ENCODE data around the gene OSM. TPM values are rescaled to one million over a fixed set of nuclear protein-coding genes. Genes with fewer than 3 reads are reported as not detected.

The OSM gene
- total RNA-seq: not detected in 2 replicates

DNA sequence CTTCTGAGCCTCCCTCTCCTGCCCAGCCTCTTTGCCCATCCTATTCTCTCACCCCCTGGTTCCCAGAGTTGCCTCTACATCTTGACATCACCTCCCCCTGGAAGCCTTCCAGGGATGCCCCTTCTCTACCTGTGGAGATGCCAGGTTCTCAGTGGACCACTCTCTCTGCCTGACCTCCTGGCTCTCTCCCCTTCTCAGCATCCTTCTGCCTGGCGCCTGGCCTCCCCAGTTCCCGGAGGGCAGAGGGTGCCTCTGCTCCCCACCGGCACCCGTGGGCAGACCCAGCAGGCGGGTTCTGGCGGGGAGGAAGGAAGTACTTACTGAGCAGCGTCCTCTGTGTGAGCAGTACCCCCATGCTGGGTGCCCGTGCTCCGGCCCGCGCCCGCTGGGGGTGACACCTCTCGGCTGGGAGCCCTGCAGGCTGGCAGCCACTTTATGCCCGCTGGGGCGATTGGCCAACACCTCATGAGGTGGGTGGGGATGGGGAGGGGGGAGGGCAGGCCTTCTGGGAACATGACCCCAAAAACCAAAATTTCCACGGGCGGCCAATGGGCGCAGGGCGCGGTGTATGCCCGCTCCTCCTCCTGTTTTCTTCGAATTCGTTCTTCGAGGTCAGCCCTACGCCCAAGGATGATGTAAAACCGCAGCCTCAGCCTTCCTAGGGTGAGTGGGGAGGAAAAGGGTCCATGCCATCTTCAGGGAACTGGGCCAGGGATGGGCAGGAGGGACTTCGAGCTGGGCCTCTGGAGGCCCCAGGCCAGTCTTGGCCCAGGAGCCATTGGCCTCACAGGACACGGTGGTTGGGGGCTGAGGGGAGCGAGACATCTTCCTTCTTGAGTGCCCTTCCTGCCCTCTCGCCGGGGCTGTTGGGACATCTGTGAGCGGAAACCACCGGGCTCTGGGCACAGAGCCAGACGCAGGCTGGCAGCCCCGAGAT is at the start of gene OSM:
OSM (minus strand) TSS at position 407 of the 937 bp plus-strand sequence; CDS start at position 355, 52 bp downstream.
- no peak for DNase-seq (ENCODE audit: extremely low read depth, low read depth, low spot score)

DNA sequence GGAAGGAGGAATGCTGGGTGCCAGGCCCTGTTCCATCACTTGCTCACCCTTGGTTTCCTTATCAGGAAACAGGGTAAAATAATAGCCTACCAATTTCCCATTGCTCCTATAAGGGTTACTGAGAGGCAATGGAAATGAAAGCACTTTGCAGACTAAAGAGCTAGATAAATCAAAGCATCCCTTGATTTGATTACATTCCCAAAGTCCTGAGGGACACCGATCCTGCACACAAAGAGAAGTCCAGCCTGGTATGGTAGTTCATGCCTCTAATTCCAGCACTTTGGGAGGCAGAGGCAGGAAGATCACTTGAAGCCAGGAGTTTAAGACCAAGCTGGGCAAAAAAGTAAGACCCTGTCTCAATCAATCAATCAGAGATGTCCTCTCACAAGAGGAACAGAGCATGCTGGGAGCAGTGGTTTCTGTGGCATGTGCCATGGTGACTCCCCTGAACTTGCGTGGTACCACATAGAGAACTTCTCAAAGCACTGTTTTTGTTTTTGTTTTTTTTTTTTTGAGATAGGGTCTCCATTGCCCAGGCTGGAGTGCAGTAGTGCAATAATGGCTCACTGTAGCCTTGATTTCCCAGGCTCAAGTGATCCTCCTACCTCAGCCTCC is 49.4 kb upstream of the OSM start:
- DNase-seq (ENCODE audit: extremely low read depth, low read depth, low spot score): no peak

DNA sequence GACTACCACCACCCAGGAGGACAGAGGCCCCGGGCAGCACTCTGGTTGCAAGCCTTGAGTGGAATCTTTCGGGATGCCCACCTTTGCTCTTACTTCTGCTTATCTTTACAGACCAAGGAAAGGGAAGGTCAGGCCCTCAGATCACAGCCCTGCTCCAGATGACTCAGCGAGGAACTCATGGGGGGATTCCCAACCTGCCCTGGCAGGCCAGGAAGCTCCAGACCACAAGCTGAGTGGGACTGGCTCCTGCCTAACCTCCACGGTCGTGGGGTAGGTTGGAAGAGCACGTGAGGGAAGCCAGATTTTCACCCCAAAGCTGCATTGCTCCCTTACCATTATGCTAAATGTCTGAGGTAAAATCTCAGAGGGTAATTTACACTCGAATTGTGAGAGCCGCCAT is 48.3 kb upstream of the OSM start:
- no peak for DNase-seq (ENCODE audit: extremely low read depth, low read depth, low spot score)

DNA sequence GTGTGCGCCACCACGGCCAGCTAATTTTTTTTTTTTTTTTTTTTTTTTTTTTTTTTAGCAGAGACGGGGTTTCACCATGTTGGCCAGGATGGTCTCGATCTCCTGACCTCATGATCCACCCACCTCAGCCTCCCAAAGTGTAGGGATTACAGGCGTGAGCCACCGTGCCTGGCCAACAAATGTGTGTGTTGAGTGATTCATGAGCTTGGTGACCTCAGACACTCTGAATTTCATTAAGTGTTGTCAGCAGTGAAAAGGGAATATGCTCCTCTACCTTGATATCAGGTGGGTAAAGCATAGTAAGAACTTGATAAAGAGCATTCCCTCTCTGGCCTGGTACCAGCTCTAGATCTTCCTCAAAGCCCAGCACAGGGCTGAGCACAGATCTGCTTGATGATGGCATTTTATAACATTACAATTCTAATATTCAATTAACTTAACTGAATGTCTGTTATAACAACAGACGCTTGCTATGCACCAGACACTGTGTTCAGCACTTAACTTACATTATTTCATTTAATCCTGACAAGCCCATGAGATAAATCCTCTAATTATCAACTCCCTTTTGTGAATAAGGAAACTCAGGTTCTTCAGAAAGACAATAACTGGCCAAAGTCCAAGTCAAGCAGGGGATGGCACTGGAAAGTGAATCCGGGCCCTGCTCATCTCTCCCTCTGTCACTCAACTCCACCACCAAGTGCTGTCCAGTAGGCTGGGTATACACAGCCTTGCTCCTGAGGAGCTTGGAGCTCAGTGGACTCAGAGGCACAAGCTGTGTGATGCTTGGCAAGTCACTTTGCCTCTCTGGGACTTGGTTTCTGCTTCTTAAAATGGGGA is 47.1 kb upstream of the OSM start:
- no peak for DNase-seq (ENCODE audit: extremely low read depth, low read depth, low spot score)

GRCh38 chr22:30312053-30312452 is 45.4 kb upstream of the OSM start:
- DNase-seq (ENCODE audit: extremely low read depth, low read depth, low spot score): no peak

GRCh38 chr22:30310881-30311771 is 44.5 kb upstream of the OSM start:
- no peak for DNase-seq (ENCODE audit: extremely low read depth, low read depth, low spot score)

DNA sequence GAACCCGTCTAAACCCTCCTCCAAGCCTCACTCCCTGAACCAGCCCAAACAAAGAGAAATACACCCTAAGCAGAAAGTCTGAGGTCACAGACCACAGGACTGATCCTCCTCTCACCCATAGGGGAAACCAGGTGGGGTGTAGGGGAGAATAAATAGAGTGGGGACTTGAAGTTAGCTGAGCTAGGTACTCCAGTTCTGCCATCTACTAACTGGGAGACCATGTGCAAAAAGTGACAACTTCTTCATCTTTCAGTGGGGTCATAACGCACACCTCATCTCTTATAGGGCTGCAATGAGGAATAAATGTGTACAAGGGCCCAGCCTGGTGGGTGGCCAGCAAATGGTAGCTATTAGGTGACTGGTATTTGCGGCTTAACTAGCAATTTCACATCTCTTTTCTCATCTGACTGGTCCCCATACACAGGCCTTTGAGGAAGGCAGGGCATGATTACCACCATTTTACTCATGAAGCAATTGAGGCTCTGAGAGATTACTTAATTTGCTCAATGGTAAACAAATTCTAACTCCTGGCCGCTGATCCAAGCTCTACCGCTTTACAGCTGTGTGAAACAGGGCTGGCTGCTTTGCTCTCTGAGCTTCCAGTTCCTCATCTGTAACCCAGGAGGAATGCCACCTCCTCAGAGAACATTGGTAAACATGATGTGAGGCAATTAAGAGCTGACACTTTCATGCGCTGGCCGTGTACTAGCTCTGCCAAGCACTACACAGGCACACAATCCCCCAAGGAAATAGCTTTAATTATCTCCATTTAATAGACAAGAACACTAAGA is 43.5 kb upstream of the OSM start:
- no peak for DNase-seq (ENCODE audit: extremely low read depth, low read depth, low spot score)

- no peak for DNase-seq (ENCODE audit: extremely low read depth, low read depth, low spot score)
Observed at GRCh38 chr22:30308518-30309230, 42.0 kb upstream of the OSM start.

- DNase-seq (ENCODE audit: extremely low read depth, low read depth, low spot score): no peak
Observed at GRCh38 chr22:30308093-30308492, 41.4 kb upstream of the OSM start.

- DNase-seq (ENCODE audit: extremely low read depth, low read depth, low spot score): no peak
Observed at GRCh38 chr22:30307041-30307574, 40.5 kb upstream of the OSM start.

DNA sequence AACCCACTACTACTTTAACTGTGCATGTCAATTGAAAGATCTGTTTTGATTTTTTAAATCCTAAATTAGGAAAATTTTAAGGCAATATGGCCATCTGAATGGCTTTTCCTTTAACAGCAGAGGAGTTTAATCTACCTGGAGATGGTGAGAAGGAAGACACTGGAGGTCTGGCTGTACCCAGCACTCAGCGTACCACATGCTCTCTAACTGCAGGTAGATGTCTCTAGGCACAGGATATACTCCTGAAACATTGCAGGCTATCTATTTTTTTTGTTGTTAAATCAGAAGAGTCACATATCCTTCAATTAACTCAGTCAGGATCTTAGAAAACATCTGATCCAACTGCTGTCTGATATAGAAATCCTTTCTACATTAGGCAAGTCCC is 40.0 kb upstream of the OSM start:
- no peak for DNase-seq (ENCODE audit: extremely low read depth, low read depth, low spot score)

- no peak for DNase-seq (ENCODE audit: extremely low read depth, low read depth, low spot score)
Observed at GRCh38 chr22:30305906-30306626, 39.4 kb upstream of the OSM start.

- DNase-seq (ENCODE audit: extremely low read depth, low read depth, low spot score): no peak
Observed at GRCh38 chr22:30305519-30305905, 38.9 kb upstream of the OSM start.

GRCh38 chr22:30304495-30305244 is 38.0 kb upstream of the OSM start:
- no peak for DNase-seq (ENCODE audit: extremely low read depth, low read depth, low spot score)

DNA sequence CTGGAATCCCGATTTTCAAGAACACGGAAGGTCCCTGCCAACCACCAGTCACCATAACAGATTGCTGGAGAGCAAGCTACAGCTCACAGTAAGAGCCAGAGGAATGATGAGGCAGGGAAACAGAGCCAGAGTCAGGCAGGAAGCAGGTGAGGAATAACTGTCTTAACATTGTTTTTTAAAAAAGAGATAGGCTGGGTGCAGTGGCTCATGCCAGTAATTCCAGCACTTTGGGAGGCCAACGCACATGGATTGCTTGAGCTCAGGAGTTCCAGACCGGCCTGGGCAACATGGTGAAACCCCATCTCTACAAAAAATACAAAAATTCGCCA is 36.1 kb upstream of the OSM start:
- no peak for DNase-seq (ENCODE audit: extremely low read depth, low read depth, low spot score)

DNA sequence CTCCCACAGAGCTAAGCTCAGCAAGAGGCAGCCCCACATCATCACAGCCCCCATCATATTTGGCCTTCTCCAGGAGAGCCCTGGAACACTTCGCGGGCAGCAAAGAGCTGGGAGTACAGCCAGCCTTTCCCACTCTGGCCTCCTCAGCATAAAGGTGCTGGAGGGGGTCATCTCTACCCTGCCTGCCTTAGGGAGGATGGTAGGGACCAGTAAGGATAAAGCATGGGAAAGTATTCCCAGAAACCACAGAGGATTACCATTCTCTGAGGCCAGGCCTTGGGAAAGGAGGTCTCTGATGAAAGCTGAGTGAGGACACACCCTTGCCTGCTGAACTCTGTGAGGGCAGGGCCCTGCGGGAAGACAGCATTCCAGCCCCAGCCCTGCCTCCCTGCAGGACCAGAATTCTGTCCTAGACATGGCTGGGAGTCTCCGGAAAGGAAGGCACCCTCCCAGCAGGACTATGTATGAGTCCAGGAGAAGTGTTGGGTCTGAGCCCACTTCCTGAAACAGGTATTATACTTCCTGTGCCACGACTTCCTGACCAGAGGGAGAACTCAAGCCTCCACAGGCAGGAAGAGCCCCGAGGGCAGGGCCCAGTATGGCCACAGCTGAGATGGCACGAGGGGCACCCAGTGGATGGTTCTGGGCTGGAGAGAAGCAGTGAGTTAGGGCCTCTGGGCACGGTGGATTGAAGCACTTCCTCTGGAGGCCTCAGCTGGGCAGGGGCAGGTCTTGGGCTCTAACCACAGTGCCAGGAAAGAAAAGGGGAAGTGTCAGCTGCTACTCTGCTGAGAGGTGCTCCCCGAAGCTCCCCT is 35.6 kb upstream of the OSM start:
- no peak for DNase-seq (ENCODE audit: extremely low read depth, low read depth, low spot score)

DNA sequence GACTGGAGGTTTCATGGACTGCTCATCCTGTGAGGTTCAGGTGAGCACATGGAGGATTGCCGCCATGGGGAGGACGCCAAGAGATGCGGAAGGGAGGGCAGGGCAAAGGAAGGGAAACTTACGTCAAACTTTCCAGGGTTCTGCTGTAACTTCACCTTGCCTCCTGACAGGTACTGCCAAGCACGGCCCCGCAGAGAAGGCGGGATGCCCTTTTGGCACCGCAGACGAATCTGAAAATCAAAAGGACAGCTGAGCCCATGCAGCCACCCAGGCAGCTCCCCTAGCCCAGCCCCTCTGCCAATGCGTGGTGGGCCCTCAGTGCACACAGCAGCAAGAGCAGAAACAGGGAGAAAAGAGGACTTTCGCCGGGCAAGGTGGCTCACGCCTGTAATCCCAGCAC is 32.7 kb upstream of the OSM start:
- no peak for DNase-seq (ENCODE audit: extremely low read depth, low read depth, low spot score)

Measured in glomerular endothelial cell (primary cell).